ENCODE results near the gene KIAA1549. TPM values are rescaled to one million over a fixed set of nuclear protein-coding genes. Genes with fewer than 3 reads are reported as not detected.
A peak's percentile ranks its signal among the peaks of the same experiment; 100 is the strongest.

The KIAA1549 gene
- total RNA-seq, 1 donor: 3.7 TPM

DNA sequence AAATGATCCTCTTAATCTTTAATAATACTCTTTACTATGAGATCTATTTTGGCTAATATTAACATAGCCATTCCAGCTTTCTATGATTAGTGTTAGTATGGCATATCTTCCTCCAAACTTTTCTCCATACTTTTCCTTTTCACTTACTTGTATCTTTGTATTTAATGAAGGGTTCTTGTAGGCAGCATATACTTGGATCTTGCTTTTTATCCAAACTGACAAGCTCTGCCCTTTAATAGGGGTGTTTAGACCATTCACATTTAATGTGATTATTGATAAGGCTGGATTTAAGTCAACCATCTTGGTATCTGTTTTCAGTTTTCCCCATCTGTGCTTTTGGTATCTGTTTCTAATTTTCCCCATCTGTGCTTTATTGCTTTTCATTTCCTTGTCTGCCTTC is 123.5 kb downstream of the KIAA1549 start:
- no peak for TF ChIP-seq CTCF (IDR thresholded peaks at IDR 0.05; ENCODE audit: insufficient read depth, low read length)
- no peak for DNase-seq (ENCODE audit: low read depth)
- H3K4me3 ChIP-seq (ENCODE audit: low read depth, low read length): no peak overlapping the region

DNA sequence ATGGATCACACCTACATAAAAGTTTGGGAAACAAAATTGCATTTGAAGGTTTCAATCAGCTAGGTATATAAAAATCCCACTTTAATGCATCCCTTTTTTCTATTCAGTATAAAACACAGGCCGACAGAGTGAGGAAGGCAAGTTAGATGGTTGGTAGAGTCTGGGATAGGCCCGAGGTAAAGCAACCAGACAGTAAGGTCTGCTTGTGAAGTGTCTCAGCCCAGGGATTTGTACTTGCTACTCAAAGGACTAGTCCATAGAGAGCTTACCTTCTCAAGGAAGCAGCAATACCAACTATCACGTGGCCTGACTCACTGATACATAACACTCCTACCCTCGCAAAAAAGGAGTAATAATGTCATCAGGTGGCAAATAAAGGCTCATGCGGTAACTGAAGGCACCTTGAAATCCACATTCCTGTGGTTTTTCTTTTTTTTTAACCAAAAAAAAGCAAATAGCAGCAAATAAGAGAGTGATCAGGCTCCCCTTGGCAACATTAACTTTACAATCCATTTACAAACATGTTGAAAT is 127.0 kb downstream of the KIAA1549 start:
- no peak for DNase-seq (ENCODE audit: low read depth)
- no peak overlapping the region for H3K4me3 ChIP-seq (ENCODE audit: low read depth, low read length)
- no peak for TF ChIP-seq CTCF (IDR thresholded peaks at IDR 0.05; ENCODE audit: insufficient read depth, low read length)

DNA sequence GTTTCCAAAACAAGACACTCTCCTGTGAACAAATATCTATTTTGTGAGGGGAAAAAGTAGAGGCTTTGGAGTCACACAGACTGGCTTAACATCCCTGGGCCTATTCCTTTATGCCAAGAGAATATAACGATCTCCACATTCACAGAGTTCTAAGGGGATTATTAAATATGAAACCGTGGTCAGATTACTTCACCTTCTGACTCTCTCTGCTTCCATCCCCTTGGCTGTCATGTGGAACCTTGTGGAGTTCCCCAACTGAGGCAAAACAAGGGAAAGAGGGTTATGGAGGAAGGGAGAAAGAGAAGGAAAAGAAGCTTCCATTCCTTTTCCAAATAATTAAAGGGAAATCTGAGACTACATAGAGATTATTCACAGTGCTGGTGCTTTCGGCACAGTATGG is 127.7 kb downstream of the KIAA1549 start:
- TF ChIP-seq CTCF (IDR thresholded peaks at IDR 0.05; ENCODE audit: insufficient read depth, low read length): no peak
- no peak for DNase-seq (ENCODE audit: low read depth)
- H3K4me3 ChIP-seq (ENCODE audit: low read depth, low read length): no peak overlapping the region

GRCh38 chr7:138852469-138852868 is 128.7 kb downstream of the KIAA1549 start:
- no peak for DNase-seq (ENCODE audit: low read depth)
- no peak overlapping the region for H3K4me3 ChIP-seq (ENCODE audit: low read depth, low read length)
- no peak for TF ChIP-seq CTCF (IDR thresholded peaks at IDR 0.05; ENCODE audit: insufficient read depth, low read length)

DNA sequence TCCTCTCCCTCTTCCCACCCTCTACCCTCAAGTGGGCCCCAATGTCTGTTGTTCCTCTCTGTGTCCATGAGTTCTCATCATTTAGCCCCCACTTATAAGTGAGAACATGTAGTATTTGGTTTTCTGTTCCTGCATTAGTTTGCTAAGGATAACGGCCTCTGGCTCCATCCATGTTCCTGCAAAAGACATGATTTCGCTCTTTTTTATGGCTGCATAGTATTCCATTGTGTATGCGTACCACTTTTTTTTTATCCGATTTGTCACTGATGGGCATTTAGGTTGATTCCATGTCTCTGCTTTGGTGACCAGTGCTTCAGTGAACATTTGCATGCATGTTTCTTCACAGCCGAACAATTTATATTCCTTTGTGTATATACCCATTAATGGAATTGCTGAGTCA is 131.5 kb downstream of the KIAA1549 start:
- TF ChIP-seq CTCF (IDR thresholded peaks at IDR 0.05; ENCODE audit: insufficient read depth, low read length): no peak
- no peak overlapping the region for H3K4me3 ChIP-seq (ENCODE audit: low read depth, low read length)
- DNase-seq (ENCODE audit: low read depth): no peak

- TF ChIP-seq CTCF (IDR thresholded peaks at IDR 0.05; ENCODE audit: insufficient read depth, low read length): no peak
- H3K4me3 ChIP-seq (ENCODE audit: low read depth, low read length): no peak overlapping the region
- DNase-seq (ENCODE audit: low read depth): peak; percentile 66
Observed at GRCh38 chr7:138848056-138848980, 132.9 kb downstream of the KIAA1549 start.

Measured in fibroblast of the aortic adventitia (primary cell).